Smooth muscle cell (in vitro differentiated cells): ENCODE results near the gene ACP2. TPM values are rescaled to one million over a fixed set of nuclear protein-coding genes. Genes with fewer than 3 reads are reported as not detected.
"Not testable (repeated sequence)": the region's sequence is repeated elsewhere in the genome, so short reads cannot be mapped to it uniquely, and the experiment has no call there.

ENCODE experiments used
- DNase-seq: peaks from one replicate; lab custom pipeline; 2025; ENCODE audit not compliant: unreplicated experiment; lab: John Stamatoyannopoulos, UW
- H2AFZ ChIP-seq: fragments of 200-600 bp; sonication (generic); 2 replicates; pipeline ENCODE4 v1.6.0; 2016; ENCODE audit warnings: antibody characterized with exemption, low read depth, mild to moderate bottlenecking
- H3F3A ChIP-seq: fragments of 200-600 bp; sonication (generic); 2 replicates; pipeline ENCODE4 v1.6.0; 2017; ENCODE audit warnings: antibody characterized with exemption, low read depth
- H3K27ac ChIP-seq: fragments of 200-600 bp; sonication (generic); 2 replicates; pipeline ENCODE4 v1.5.1; 2016; ENCODE audit warnings: low read depth, mild to moderate bottlenecking
- H3K27me3 ChIP-seq: fragments of 200-600 bp; sonication (generic); 2 replicates; pipeline ENCODE4 v1.6.1; 2016; ENCODE audit warnings: low read depth, mild to moderate bottlenecking
- H3K36me3 ChIP-seq: fragments of 200-600 bp; sonication (generic); 2 replicates; pipeline ENCODE4 v1.5.1; 2016; ENCODE audit warnings: low read depth
- H3K4me1 ChIP-seq: fragments of 200-600 bp; sonication (generic); 2 replicates; pipeline ENCODE4 v1.5.1; 2016; ENCODE audit warnings: low read depth
- H3K4me2 ChIP-seq: fragments of 200-600 bp; sonication (generic); 2 replicates; pipeline ENCODE4 v1.6.0; 2016; ENCODE audit warnings: mild to moderate bottlenecking
- H3K4me3 ChIP-seq: fragments of 200-600 bp; sonication (generic); 2 replicates; pipeline ENCODE4 v1.5.1; 2016; ENCODE audit warnings: mild to moderate bottlenecking
- H3K79me2 ChIP-seq: fragments of 200-600 bp; sonication (generic); 2 replicates; pipeline ENCODE4 v1.6.0; 2016; ENCODE audit warnings: low read depth, mild to moderate bottlenecking
- H3K9ac ChIP-seq: fragments of 200-600 bp; sonication (generic); 2 replicates; pipeline ENCODE4 v1.6.0; 2016; ENCODE audit warnings: low read depth
- H3K9me3 ChIP-seq: fragments of 200-600 bp; sonication (generic); replicated peaks from 2 replicates; pipeline ENCODE4 v1.5.1; 2016; ENCODE audit warnings: low read depth
- H4K20me1 ChIP-seq: fragments of 200-600 bp; sonication (generic); 2 replicates; pipeline ENCODE4 v1.6.0; 2016; ENCODE audit warnings: low read depth
- WGBS: methylation state at CpG from one replicate; pipeline ENCODE4 v1.1.7; 2016; ENCODE audit warnings: low lambda C conversion rate; 5-methylcytosine and 5-hydroxymethylcytosine counted together
- polyA plus RNA-seq: library from polyadenylated mRNA; unstranded; fragments of >200 nt; fragmentation: Nextera tagmentation; extraction: Ambion mirVana; gene quantifications from 2 replicates; pipeline ENCODE4 v1.2.1, GENCODE V29; 2016
- total RNA-seq: library from RNA; depleted of rRNA; stranded (reverse); fragments of >200 nt; gene quantifications from 2 replicates; pipeline ENCODE4 v1.2.3, GENCODE V29; 2014
- TF ChIP-seq, protein P1 (sequence below): fragments of 200-600 bp; sonication (generic); IDR thresholded peaks from 2 replicates; pipeline ENCODE4 v1.5.1; 2017; ENCODE audit warnings: borderline replicate concordance, mild to moderate bottlenecking, antibody characterized with exemption; ENCODE audit not compliant: insufficient read depth, poor library complexity, severe bottlenecking

The ACP2 gene
- total and polyA plus RNA-seq, 2 experiments from 2014 or later = 26.3 to 62.4 TPM

DNA sequence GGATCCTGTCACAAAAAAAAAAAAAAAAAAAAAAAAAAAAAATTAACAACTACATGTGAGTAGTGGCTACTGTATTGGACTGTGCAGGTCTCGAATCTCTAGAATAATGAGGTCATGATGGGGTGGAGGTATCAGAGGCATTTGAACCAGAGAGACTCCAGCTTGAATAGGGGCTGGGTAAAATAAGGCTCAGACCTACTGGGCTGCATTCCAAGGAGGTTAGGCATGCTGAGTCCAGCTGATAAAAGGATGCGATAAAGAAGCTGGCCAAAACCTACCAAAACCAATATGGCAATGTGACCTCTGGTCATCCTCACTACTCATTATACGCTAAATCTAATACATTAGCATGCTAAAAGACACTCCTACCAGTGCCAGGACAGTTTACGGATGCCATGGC lies 56.5 kb downstream of the ACP2 start:
- Histone ChIP-seq H2AFZ (no peak overlapping the region), H3K9me3 (no peaks in the 10 kb centered on the region), H3K4me3 (no peak overlapping the region), H3K27ac (no peak overlapping the region), H3K4me1 (no peaks in the 10 kb centered on the region), H3K79me2 (no peaks in the 10 kb centered on the region), H3K27me3 (no peaks in the 10 kb centered on the region), H4K20me1 (no peaks in the 10 kb centered on the region), H3K9ac (no peak overlapping the region), H3F3A (peaks cover 10% of the 10 kb centered on the region), H3K36me3 (no peaks in the 10 kb centered on the region), H3K4me2 (no peak overlapping the region)
- TF ChIP-seq, protein P1, sequence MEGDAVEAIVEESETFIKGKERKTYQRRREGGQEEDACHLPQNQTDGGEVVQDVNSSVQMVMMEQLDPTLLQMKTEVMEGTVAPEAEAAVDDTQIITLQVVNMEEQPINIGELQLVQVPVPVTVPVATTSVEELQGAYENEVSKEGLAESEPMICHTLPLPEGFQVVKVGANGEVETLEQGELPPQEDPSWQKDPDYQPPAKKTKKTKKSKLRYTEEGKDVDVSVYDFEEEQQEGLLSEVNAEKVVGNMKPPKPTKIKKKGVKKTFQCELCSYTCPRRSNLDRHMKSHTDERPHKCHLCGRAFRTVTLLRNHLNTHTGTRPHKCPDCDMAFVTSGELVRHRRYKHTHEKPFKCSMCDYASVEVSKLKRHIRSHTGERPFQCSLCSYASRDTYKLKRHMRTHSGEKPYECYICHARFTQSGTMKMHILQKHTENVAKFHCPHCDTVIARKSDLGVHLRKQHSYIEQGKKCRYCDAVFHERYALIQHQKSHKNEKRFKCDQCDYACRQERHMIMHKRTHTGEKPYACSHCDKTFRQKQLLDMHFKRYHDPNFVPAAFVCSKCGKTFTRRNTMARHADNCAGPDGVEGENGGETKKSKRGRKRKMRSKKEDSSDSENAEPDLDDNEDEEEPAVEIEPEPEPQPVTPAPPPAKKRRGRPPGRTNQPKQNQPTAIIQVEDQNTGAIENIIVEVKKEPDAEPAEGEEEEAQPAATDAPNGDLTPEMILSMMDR = no peak
- 68% methylated on average over 4 of the region's 4 CpGs for WGBS
- DNase-seq = no peak

DNA sequence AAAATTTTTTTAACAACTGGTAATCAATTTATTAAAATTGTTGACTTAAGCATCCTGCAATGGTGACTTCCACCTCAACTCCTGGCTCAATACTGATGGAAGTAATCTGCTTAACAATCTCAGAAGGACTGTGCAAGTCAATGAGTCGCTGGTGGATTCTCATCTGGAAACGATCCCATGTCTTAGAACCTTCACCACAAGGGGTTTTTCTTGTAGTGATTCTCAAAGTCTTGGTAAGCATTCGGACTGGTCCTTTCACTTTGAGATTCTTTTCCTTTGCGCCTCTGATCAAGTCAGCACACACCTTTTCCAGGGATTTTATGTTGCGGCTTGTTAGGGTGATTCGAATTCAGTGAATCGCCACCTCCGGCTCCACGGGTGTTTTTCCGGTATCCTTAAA lies 57.5 kb downstream of the ACP2 start:
- not testable (repeated sequence) for H3K27ac ChIP-seq, H4K20me1 ChIP-seq, H3K9me3 ChIP-seq, H3K4me2 ChIP-seq, H3K79me2 ChIP-seq, H3K9ac ChIP-seq, H3K4me3 ChIP-seq, DNase-seq, H3K27me3 ChIP-seq, H3K4me1 ChIP-seq, H3K36me3 ChIP-seq, H2AFZ ChIP-seq
- peaks cover 16% of the 10 kb centered on the region for H3F3A ChIP-seq
- 89% methylated on average over 10 of the region's 10 CpGs for WGBS

Other genes starting within 250 kb of the ACP2 start
- 71.9 and 76.5 TPM in 2 replicates for gene ARFGAP2, start 71.9 kb downstream of the ACP2 start, total RNA-seq
- 58.6 and 70.1 TPM in 2 replicates for gene ARFGAP2, start 71.9 kb downstream of the ACP2 start, polyA plus RNA-seq
- gene PACSIN3, start 62.4 kb downstream of the ACP2 start, total RNA-seq = 24.8 and 27.3 TPM in 2 replicates
- gene PACSIN3, start 62.4 kb downstream of the ACP2 start, polyA plus RNA-seq = 55.7 and 85.9 TPM in 2 replicates
- gene DDB2, start 33.8 kb downstream of the ACP2 start, total RNA-seq = 60.1 and 64.4 TPM in 2 replicates
- gene DDB2, start 33.8 kb downstream of the ACP2 start, polyA plus RNA-seq = 96.0 and 104 TPM in 2 replicates
- 8.1 and 8.4 TPM in 2 replicates for gene NR1H3, start 9.2 kb upstream of the ACP2 start, total RNA-seq
- gene NR1H3, start 9.2 kb upstream of the ACP2 start, polyA plus RNA-seq = 13.7 and 19.2 TPM in 2 replicates
- gene MADD, start 21.3 kb upstream of the ACP2 start, total RNA-seq = 24.2 and 27.7 TPM in 2 replicates
- 13.1 and 15.0 TPM in 2 replicates for gene MADD, start 21.3 kb upstream of the ACP2 start, polyA plus RNA-seq
- not detected in 2 replicates for gene MYBPC3, start 103.9 kb upstream of the ACP2 start, total RNA-seq
- gene MYBPC3, start 103.9 kb upstream of the ACP2 start, polyA plus RNA-seq = 0.03 and 0.25 TPM in 2 replicates
- gene SPI1, start 129.7 kb upstream of the ACP2 start, total RNA-seq = not detected in 2 replicates
- gene SPI1, start 129.7 kb upstream of the ACP2 start, polyA plus RNA-seq = not detected in 2 replicates
- gene SLC39A13, start 159.8 kb upstream of the ACP2 start, total RNA-seq = 51.7 and 56.9 TPM in 2 replicates
- 138 and 143 TPM in 2 replicates for gene SLC39A13, start 159.8 kb upstream of the ACP2 start, polyA plus RNA-seq
- gene PSMC3, start 177.6 kb upstream of the ACP2 start, total RNA-seq = 71.2 and 99.8 TPM in 2 replicates
- gene PSMC3, start 177.6 kb upstream of the ACP2 start, polyA plus RNA-seq = 200 and 211 TPM in 2 replicates
- not detected in 2 replicates for gene RAPSN, start 200.3 kb upstream of the ACP2 start, total RNA-seq
- 0.41 and 0.96 TPM in 2 replicates for gene RAPSN, start 200.3 kb upstream of the ACP2 start, polyA plus RNA-seq